ENCODE results near the gene PTPRJ. TPM values are rescaled to one million over a fixed set of nuclear protein-coding genes. Genes with fewer than 3 reads are reported as not detected.

PTPRJ gene
- total and polyA plus RNA-seq, 2 experiments from 2014 or later, result 8.9 to 12.4 TPM

DNA sequence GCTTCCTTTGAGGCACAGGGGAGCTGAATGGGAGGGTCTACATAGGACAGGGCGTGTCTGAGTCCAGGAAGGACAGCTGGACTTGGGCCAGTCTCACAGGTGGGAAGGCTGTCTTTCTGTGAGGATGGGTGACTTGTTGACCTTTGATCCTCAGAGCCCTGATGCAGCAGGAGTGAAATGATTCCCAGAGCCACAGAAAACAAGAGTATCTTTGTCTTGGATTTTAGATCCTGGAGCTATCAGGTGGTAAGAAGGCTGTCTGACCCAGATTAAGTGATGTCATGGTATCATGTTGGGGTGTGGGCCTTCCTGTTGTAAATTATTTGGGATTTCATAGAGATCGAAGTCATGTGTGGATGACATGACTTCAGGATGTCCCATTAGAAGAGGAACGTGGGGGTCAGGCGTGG is 15.0 kb downstream of the PTPRJ start:
- no peaks in the 10 kb centered on the region for H3K36me3 ChIP-seq
- H3K27ac ChIP-seq, result no peak overlapping the region
- peaks cover 17% of the 10 kb centered on the region for H3K4me1 ChIP-seq (ENCODE audit: low read depth)
- H3K27me3 ChIP-seq, result no peaks in the 10 kb centered on the region
- H3K9me3 ChIP-seq (ENCODE audit: low read depth), result no peaks in the 10 kb centered on the region
- no peak for DNase-seq (ENCODE audit: low read depth in 1 of 2, low spot score in 1 of 2)
- no peak overlapping the region for H3K4me3 ChIP-seq
- TF ChIP-seq, protein P1, sequence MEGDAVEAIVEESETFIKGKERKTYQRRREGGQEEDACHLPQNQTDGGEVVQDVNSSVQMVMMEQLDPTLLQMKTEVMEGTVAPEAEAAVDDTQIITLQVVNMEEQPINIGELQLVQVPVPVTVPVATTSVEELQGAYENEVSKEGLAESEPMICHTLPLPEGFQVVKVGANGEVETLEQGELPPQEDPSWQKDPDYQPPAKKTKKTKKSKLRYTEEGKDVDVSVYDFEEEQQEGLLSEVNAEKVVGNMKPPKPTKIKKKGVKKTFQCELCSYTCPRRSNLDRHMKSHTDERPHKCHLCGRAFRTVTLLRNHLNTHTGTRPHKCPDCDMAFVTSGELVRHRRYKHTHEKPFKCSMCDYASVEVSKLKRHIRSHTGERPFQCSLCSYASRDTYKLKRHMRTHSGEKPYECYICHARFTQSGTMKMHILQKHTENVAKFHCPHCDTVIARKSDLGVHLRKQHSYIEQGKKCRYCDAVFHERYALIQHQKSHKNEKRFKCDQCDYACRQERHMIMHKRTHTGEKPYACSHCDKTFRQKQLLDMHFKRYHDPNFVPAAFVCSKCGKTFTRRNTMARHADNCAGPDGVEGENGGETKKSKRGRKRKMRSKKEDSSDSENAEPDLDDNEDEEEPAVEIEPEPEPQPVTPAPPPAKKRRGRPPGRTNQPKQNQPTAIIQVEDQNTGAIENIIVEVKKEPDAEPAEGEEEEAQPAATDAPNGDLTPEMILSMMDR (IDR thresholded peaks at IDR 0.05; ENCODE audit: low read depth, low read length), result no peak

DNA sequence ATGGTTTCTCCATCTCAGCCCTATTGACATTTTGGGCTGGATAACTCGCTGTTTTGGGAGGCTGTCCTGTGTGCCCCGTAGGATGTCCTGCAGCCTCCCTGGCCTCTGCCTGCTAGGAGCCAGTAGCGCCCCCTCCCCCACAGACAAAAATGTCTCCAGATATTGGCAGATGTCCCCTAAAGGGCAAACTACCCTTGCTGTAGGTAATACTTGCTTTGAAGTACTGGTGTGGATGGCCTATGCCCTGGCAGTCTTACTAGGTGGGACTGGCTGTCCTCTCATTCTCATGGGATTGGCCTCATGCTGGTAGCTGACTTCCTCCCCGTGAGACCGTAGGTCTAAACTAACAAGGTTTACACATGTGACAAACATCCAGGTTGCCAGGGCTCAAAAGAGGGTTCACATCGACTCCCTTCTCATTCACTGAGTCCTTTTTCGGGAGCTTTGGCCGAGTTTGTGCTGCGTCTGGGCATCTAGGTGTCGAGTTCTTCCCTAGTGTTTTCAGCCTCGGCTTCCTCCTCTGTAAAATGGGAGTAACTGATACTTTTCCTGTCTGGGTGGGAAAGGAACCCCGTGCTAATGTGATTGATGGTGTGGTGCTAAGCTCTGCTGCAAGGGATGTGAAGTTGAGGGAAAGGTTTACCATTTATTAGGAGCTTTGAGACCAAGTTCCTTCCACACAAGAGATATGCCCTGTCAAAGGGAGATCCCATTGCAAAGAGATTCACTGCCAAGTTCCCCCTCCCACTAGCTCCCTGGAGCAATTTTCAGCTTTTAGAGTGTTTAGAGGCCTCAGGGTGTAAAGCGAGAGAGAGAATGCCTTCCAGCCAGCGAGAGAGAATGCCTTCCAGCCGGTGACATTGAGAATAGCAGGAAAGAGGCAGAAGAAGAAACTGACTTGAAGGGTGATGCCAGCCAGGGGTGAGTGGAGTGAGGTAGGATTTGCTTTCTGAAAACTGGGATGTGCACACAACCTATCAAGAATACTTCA is 17.0 kb downstream of the PTPRJ start:
- no peaks in the 10 kb centered on the region for H3K27me3 ChIP-seq
- no peaks in the 10 kb centered on the region for H3K36me3 ChIP-seq
- H3K4me1 ChIP-seq (ENCODE audit: low read depth), result peaks cover 2% of the 10 kb centered on the region
- H3K4me3 ChIP-seq, result no peak overlapping the region
- no peak overlapping the region for H3K27ac ChIP-seq
- no peaks in the 10 kb centered on the region for H3K9me3 ChIP-seq (ENCODE audit: low read depth)
- TF ChIP-seq, protein P1 (IDR thresholded peaks at IDR 0.05; ENCODE audit: low read depth, low read length), result no peak
- DNase-seq (ENCODE audit: low read depth in 1 of 2, low spot score in 1 of 2), result no peak

DNA sequence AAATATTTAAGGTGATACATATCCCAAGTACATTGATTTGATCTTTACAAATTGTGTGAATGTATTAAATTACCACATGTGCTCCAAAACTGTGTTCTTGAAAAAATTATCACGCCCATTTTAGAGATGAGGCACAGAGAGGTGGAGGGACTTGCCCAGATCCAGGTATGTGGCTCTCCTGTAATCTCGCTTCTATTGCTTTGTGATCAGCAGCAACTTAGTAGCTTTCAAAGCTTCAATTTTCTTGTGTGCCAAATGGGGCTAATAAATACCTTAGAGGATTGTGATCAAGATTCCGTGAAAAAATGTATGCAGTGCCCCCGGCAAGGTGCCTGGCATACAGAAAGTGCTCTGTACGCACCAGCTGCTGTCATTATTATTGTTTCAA is 18.0 kb downstream of the PTPRJ start:
- Histone ChIP-seq H3K4me1 (ENCODE audit: low read depth) (peaks cover 11% of the 10 kb centered on the region), H3K36me3 (no peaks in the 10 kb centered on the region), H3K27me3 (no peaks in the 10 kb centered on the region), H3K9me3 (ENCODE audit: low read depth) (no peaks in the 10 kb centered on the region), H3K4me3 (no peak overlapping the region), H3K27ac (no peak overlapping the region)
- DNase-seq (ENCODE audit: low read depth in 1 of 2, low spot score in 1 of 2), result no peak
- TF ChIP-seq, protein P1 (IDR thresholded peaks at IDR 0.05; ENCODE audit: low read depth, low read length), result no peak

DNA sequence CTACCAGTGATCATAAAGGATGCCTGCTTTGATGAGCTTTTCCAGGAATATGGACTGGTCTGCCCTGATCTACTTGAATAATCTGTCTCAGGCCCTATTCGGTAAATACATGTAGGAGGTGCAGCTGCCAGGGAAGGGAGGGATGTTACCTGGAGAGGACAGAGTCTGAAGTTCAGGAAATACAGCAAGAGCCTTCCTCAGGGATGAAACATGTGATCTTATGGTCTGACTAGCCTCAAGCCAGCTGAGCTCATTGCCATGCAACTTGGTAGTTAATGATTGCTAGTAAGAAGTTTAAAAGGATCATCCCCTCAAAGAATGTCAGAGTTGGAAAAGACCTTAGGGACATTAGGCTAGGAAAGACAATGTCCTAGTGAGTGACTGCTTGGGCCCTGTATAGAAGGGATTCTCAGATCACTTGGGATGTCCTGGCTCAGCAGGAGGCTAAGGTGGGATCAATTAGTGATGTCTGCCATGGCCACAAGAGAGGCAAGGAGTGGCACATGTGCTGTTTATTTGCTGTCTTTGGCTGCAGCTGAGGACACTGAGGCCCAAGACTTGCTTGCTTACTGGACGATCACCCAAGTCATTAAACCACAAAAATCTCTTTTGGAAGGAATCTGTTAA is 18.5 kb downstream of the PTPRJ start:
- TF ChIP-seq, protein P1 (IDR thresholded peaks at IDR 0.05; ENCODE audit: low read depth, low read length), result no peak
- H3K27ac ChIP-seq, result no peak overlapping the region
- H3K27me3 ChIP-seq, result no peaks in the 10 kb centered on the region
- no peak for DNase-seq (ENCODE audit: low read depth in 1 of 2, low spot score in 1 of 2)
- no peaks in the 10 kb centered on the region for H3K36me3 ChIP-seq
- no peak overlapping the region for H3K4me3 ChIP-seq
- peaks cover 17% of the 10 kb centered on the region for H3K4me1 ChIP-seq (ENCODE audit: low read depth)
- no peaks in the 10 kb centered on the region for H3K9me3 ChIP-seq (ENCODE audit: low read depth)

DNA sequence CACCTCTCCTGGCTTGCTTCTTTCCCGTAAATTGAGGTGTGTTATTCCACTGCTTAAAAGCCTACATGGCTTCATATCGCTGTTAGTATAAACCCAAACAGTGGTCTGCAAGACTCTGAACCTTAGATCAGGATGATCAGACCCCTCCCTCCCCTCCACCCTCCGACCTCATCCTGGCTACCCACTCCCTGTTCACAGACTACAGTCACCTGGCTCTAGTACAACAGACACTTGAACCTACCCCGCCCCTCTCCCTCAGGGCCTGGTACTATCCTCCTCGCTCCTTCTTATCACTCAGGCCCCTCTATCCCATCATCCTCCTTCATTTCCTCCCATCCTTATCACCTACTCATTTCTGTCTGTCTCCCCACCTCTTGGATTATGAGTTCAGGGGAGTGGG is 20.1 kb downstream of the PTPRJ start:
- H3K4me3 ChIP-seq, result no peak overlapping the region
- H3K9me3 ChIP-seq (ENCODE audit: low read depth), result no peaks in the 10 kb centered on the region
- H3K27ac ChIP-seq, result no peak overlapping the region
- no peak for DNase-seq (ENCODE audit: low read depth in 1 of 2, low spot score in 1 of 2)
- H3K4me1 ChIP-seq (ENCODE audit: low read depth), result peaks cover 32% of the 10 kb centered on the region
- H3K27me3 ChIP-seq, result no peaks in the 10 kb centered on the region
- no peaks in the 10 kb centered on the region for H3K36me3 ChIP-seq
- TF ChIP-seq, protein P1 (IDR thresholded peaks at IDR 0.05; ENCODE audit: low read depth, low read length), result no peak

All from cardiac muscle cell (in vitro differentiated cells and primary cell).